KOPT-K1 (cell line): ENCODE measurements around the gene TGFBR2.

Source experiments
- H3K27ac ChIP-seq: fragments of 200-600 bp; sonication (generic); 2 replicates; pipeline ENCODE4 v1.5.1; 2016; ENCODE audit warnings: antibody characterized with exemption, mild to moderate bottlenecking, low read depth, low read length; ENCODE audit not compliant: poor library complexity, severe bottlenecking
- H3K36me3 ChIP-seq: fragments of 200-600 bp; sonication (generic); 2 replicates; pipeline ENCODE4 v1.5.1; 2017; ENCODE audit warnings: antibody characterized with exemption, mild to moderate bottlenecking, low read length, moderate library complexity; ENCODE audit not compliant: insufficient read depth
- H3K9me3 ChIP-seq: fragments of 200-600 bp; sonication (generic); 2 replicates; pipeline ENCODE4 v1.5.1; 2017; ENCODE audit warnings: antibody characterized with exemption, low read length, mild to moderate bottlenecking; ENCODE audit not compliant: insufficient read depth, poor library complexity, severe bottlenecking

The TGFBR2 gene

GRCh38 chr3:30646961-30647752 lies 40.8 kb downstream of the TGFBR2 start:
- no peaks in the 10 kb centered on the region for H3K9me3 ChIP-seq
- H3K27ac ChIP-seq: no peak overlapping the region
- peaks cover 63% of the 10 kb centered on the region for H3K36me3 ChIP-seq

GRCh38 chr3:30648670-30649357 lies 42.4 kb downstream of the TGFBR2 start:
- no peak overlapping the region for H3K27ac ChIP-seq
- peaks cover 78% of the 10 kb centered on the region for H3K36me3 ChIP-seq
- no peaks in the 10 kb centered on the region for H3K9me3 ChIP-seq

GRCh38 chr3:30649572-30650318 lies 43.3 kb downstream of the TGFBR2 start:
- Histone ChIP-seq H3K9me3 (no peaks in the 10 kb centered on the region), H3K36me3 (peaks cover 87% of the 10 kb centered on the region), H3K27ac (no peak overlapping the region)

GRCh38 chr3:30650348-30650995 lies 44.1 kb downstream of the TGFBR2 start:
- no peaks in the 10 kb centered on the region for H3K9me3 ChIP-seq
- peaks cover 93% of the 10 kb centered on the region for H3K36me3 ChIP-seq
- no peak overlapping the region for H3K27ac ChIP-seq

- peaks cover 72% of the 10 kb centered on the region for H3K36me3 ChIP-seq
Observed at GRCh38 chr3:30654269-30654668, 47.9 kb downstream of the TGFBR2 start.

GRCh38 chr3:30655187-30655812 lies 48.9 kb downstream of the TGFBR2 start:
- H3K9me3 ChIP-seq: no peaks in the 10 kb centered on the region
- H3K27ac ChIP-seq: peak overlapping the region; percentile 35
- H3K36me3 ChIP-seq: peaks cover 62% of the 10 kb centered on the region

More at GRCh38 chr3:30654269-30654668, 47.9 kb downstream of the TGFBR2 start:
- peak overlapping the region; percentile 35 for H3K27ac ChIP-seq
- H3K9me3 ChIP-seq: no peaks in the 10 kb centered on the region

GRCh38 chr3:30656624-30657141 lies 50.3 kb downstream of the TGFBR2 start:
- H3K36me3 ChIP-seq: peaks cover 54% of the 10 kb centered on the region
- no peaks in the 10 kb centered on the region for H3K9me3 ChIP-seq
- peak overlapping the region; percentile 87 for H3K27ac ChIP-seq

- H3K36me3 ChIP-seq: peaks cover 42% of the 10 kb centered on the region
- peak overlapping the region; percentile 87 for H3K27ac ChIP-seq
- no peaks in the 10 kb centered on the region for H3K9me3 ChIP-seq
Observed at GRCh38 chr3:30657914-30658313, 51.5 kb downstream of the TGFBR2 start.

GRCh38 chr3:30658328-30659052 lies 52.1 kb downstream of the TGFBR2 start:
- no peaks in the 10 kb centered on the region for H3K9me3 ChIP-seq
- H3K27ac ChIP-seq: peak overlapping the region; percentile 87
- H3K36me3 ChIP-seq: peaks cover 38% of the 10 kb centered on the region

GRCh38 chr3:30659270-30660130 lies 53.1 kb downstream of the TGFBR2 start:
- peaks cover 28% of the 10 kb centered on the region for H3K36me3 ChIP-seq
- H3K27ac ChIP-seq: peak overlapping the region; percentile 87
- H3K9me3 ChIP-seq: no peaks in the 10 kb centered on the region

GRCh38 chr3:30660136-30660535 lies 53.7 kb downstream of the TGFBR2 start:
- H3K9me3 ChIP-seq: no peaks in the 10 kb centered on the region
- H3K36me3 ChIP-seq: peaks cover 22% of the 10 kb centered on the region
- H3K27ac ChIP-seq: peak overlapping the region; percentile 87

GRCh38 chr3:30660656-30661055 lies 54.3 kb downstream of the TGFBR2 start:
- peak overlapping the region; percentile 41 for H3K27ac ChIP-seq
- H3K9me3 ChIP-seq: no peaks in the 10 kb centered on the region
- H3K36me3 ChIP-seq: peaks cover 18% of the 10 kb centered on the region
